NK-92 (cell line): ENCODE results near the gene PTTG1IP.

ENCODE experiments used
- DNase-seq: peaks from one replicate; lab custom pipeline; 2025; ENCODE audit not compliant: unreplicated experiment; lab: John Stamatoyannopoulos, UW

Gene PTTG1IP

GRCh38 chr21:44831227-44831860 lies 42.1 kb downstream of the PTTG1IP start:
- DNase-seq: no peak

DNA sequence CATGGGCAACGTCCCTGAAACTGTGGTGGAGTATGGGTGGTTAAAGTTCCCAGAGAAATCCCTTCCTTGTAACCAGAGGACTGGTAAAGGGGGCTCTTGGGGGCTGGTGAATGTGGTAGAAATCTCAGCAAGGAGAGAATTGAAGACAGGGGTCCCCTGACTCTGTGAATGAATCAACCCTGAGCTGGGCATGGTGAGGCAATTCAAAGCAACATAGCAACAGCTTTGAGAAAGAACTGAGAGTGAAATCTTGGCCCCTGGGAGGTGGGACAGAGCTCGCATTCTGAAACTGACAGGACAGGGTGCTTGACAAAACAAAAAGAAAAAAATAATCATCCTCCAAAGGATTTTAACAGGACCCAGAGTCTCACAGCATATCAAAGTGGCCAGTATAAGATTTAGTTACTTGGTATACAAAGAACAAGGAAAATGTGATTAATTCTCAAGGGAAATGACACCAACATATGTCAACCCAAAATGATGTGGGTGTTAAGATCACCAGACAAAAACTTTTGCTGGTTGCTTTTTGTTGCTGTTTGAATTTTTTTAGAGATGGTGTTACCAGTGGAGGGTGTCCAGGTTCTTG lies 43.9 kb downstream of the PTTG1IP start:
- no peak for DNase-seq

GRCh38 chr21:44828362-44829056 lies 45.0 kb downstream of the PTTG1IP start:
- no peak for DNase-seq

- no peak for DNase-seq
These were observed 50.3 kb downstream of the PTTG1IP start for GRCh38 chr21:44823179-44823660.

DNA sequence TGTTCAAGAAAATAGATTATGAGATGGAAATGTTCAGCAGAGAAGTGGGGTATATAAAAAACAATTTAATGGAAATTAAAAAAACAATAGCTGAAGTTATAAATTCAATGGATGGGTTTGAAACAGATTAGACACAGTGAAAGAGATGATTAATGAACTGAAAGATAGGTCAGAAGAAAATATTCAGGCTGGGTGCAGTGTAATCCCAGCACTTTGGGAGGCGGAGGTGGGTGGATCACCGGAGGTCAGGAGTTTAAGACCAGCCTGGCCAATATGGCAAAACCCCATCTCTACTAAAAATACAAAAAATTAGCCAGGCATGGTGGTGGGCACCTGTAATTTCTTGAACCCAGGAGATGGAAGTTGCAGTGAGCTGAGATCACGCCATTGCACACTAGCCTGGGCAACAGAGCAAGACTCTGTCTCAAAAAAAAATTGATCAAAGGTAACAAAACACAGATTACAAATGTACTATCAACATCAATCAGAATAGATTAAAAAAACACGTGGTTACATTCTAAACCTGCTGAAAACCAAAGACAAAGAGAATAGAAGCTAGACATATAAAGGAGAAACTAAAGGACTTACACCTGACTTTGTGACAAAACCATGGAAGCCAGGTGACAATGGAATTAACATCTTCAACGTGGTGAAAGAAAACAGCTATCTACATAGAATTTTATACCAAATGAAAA lies 50.9 kb downstream of the PTTG1IP start:
- DNase-seq: no peak

- no peak for DNase-seq
These were observed 52.6 kb downstream of the PTTG1IP start for GRCh38 chr21:44820851-44821250.

- no peak for DNase-seq
These were observed 53.9 kb downstream of the PTTG1IP start for GRCh38 chr21:44819283-44820243.

- DNase-seq: no peak
These were observed 54.9 kb downstream of the PTTG1IP start for GRCh38 chr21:44818640-44819011.

GRCh38 chr21:44817914-44818639 lies 55.4 kb downstream of the PTTG1IP start, which contains the start of gene SUMO3:
Gene SUMO3 (minus strand): TSS chr21:44818062. CDS start chr21:44817968, 94 bp downstream.
- no peak for DNase-seq

DNA sequence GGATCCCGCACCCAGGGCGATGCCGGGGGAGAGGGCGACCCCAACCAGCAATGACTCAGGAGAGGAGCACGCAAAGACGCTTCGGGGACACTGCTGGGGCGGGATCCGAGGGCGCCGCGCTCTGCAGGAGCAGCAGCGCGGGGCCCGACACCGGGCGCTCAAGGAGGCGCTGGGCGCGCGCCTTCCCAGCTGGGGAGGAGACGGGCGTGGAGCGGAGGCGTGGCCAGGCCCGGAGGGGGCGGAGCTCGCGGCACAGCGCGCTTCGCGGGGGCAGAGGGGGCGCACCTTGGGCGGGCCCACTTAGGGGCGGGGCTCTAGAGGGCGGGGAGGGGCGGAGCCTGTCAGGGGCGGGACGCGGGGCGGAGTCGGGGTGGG lies 56.0 kb downstream of the PTTG1IP start:
- no peak for DNase-seq

DNA sequence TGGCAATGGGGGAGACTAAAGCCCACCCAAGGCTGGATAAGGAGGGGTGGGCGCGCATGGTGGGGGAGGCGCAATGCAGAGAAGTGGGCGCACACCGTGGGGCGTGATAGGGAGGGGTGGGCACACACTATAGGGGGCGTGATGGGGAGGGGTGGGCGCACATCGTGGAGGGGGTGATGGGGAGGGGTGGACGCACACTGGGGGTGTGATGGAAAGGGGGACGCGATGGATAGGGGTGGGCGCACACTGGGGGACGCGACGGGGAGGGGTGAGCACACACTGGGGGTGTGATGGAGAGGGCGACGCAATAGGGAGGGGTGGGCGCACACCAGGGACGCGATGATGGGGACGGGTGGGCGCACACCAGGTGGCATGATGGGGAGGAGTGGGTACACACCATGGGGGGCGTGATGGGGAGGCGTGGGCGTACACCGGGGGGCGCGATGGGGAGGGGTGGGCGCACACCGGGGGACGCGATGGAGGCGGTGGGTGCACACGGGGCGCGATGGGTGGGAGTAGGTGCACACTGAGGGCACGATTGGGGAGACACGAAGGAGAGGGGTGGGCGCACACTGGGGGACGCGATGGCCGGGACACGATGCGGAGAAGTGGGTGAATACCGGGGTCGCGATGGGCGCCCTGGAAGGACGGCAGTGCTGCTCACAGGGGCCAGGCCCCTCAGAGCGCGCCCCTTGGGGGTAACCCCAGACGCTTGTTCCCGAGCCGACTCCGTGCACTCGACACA lies 56.6 kb downstream of the PTTG1IP start:
- DNase-seq: no peak

- no peak for DNase-seq
These were observed 57.5 kb downstream of the PTTG1IP start for GRCh38 chr21:44815852-44816628.

DNA sequence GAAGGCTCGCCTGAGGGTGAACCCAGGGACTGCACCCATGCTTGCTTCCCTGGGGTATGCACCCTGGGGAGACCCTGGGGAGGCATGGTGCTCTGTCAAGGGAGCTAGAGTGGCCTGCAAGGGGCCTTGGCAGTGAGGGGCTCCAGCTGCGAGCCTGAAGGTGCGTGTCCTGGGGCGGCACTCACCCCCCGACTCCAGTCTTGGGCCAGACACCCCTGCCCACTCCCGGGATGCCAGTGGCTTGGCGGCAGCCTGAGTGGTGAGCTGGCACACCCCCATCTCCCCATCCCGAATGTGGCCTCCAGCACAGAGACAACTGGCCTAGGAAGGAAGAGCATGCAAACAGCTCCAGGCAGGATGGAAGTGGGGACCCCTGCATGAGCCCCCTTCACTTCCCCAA lies 58.3 kb downstream of the PTTG1IP start:
- DNase-seq: no peak

DNA sequence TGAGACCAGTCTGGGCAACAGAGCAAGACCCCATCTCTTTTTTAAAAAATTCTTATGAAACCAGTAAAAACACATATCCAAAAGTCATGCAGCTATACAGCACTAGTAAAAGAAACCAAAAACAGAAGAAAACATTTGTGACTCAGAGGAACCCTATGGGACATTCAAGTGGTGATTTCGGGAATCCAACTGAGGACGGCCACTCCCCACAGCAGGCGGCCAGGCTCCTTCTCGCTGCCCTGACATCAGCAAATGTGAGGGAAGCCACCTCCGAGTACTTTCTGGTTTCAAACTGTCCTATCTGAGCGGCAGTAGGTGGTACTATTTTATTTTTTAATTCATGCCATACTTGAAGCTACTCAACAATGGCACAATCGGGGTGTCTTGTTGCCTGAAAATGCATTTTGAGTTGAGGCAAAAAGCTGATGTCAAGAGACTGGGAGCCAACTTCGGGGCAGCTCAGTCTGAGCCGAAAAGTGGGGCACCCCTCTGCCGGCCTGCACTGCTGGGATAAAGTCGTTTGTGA lies 58.9 kb downstream of the PTTG1IP start:
- no peak for DNase-seq

- no peak for DNase-seq
These were observed 59.8 kb downstream of the PTTG1IP start for GRCh38 chr21:44813727-44814126.

DNA sequence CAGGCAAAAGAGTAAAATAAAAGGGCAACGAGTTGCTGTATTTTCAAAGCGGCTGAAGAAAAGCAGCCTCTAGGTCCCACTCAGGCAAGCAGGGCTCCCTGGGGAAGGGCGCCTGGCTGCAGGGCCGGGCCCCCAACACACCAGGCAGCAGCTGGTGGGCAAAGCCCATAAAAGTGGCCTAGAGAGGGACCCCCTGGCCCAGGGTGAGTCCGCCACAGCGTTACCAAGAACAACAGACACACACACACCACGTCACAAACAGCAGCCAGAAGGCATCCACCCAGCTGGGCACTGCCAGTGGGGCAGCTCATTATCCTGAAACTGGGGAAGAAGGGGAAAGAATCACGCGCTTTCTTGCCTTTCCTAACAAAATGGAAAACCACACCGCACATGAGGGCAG lies 60.3 kb downstream of the PTTG1IP start:
- no peak for DNase-seq

GRCh38 chr21:44812640-44813039 lies 60.9 kb downstream of the PTTG1IP start:
- no peak for DNase-seq

GRCh38 chr21:44810779-44811178 lies 62.7 kb downstream of the PTTG1IP start:
- no peak for DNase-seq
